CD4-positive, CD25-positive, alpha-beta regulatory T cell (primary cell): ENCODE measurements around the gene HTRA3. TPM values are rescaled to one million over a fixed set of nuclear protein-coding genes. Genes with fewer than 3 reads are reported as not detected.

Source experiments
- ATAC-seq, 2 donors: fragments of 150-1000 bp; cut with Tn5 transposase; one replicate each; pipeline ENCODE4 v1.10.0; 2021; ENCODE audit warnings: low read depth in 2 of 2, moderate number of reproducible peaks in 2 of 2, moderate library complexity in 1 of 2
- DNase-seq, 3 donors: peaks; one replicate each; pipeline versions ENCODE4 v3.0.0 to v3.0.0-alpha.2; 2012 to 2022; ENCODE audit warnings: mixed read lengths in 1 of 3
- H3K27ac ChIP-seq: one replicate; pipeline ENCODE4 v1.7.0; 2013; ENCODE audit warnings: mild to moderate bottlenecking, low read length; ENCODE audit not compliant: insufficient read depth, poor library complexity, severe bottlenecking
- H3K27me3 ChIP-seq: one replicate; pipeline ENCODE4 v1.7.0; 2013; ENCODE audit warnings: low read length; ENCODE audit not compliant: control insufficient read depth, insufficient read depth
- H3K36me3 ChIP-seq: one replicate; pipeline ENCODE4 v1.7.0; 2013; ENCODE audit warnings: mild to moderate bottlenecking, low read length, moderate library complexity; ENCODE audit not compliant: control insufficient read depth, insufficient read depth
- H3K4me1 ChIP-seq: 2 replicates; pipeline ENCODE4 v1.7.0; 2013; ENCODE audit warnings: mild to moderate bottlenecking, low read length; ENCODE audit not compliant: insufficient read depth, control insufficient read depth, poor library complexity, severe bottlenecking
- H3K4me3 ChIP-seq: one replicate; pipeline ENCODE4 v1.7.0; 2013; ENCODE audit warnings: low read depth, mild to moderate bottlenecking, low read length, moderate library complexity
- H3K9me3 ChIP-seq, 2 experiments: 1 replicate in 1 of 2; 2 replicates in 1 of 2; pipeline ENCODE4 v1.7.0; 2013; ENCODE audit warnings: low read length in 2 of 2, mild to moderate bottlenecking in 1 of 2, moderate library complexity in 1 of 2; ENCODE audit not compliant: control insufficient read depth in 2 of 2
- H3K27ac Mint-ChIP-seq, 3 donors: one replicate each; pipeline ENCODE4 v1.8.0; 2020 to 2022; ENCODE audit warnings: mild to moderate bottlenecking in 3 of 3, mixed read lengths in 3 of 3, moderate library complexity in 2 of 3
- H3K27me3 Mint-ChIP-seq: one replicate; pipeline ENCODE4 v1.8.0; 2022; ENCODE audit warnings: mild to moderate bottlenecking, mixed read lengths
- H3K36me3 Mint-ChIP-seq: one replicate; pipeline ENCODE4 v1.8.0; 2020; ENCODE audit warnings: mixed read lengths
- H3K4me1 Mint-ChIP-seq, 4 donors: one replicate each; pipeline ENCODE4 v1.8.0; 2020 to 2022; ENCODE audit warnings: mixed read lengths in 4 of 4, mild to moderate bottlenecking in 1 of 4
- H3K4me3 Mint-ChIP-seq, 4 donors: one replicate each; pipeline ENCODE4 v1.8.0; 2020 to 2022; ENCODE audit warnings: mild to moderate bottlenecking in 4 of 4, mixed read lengths in 4 of 4, moderate library complexity in 3 of 4
- H3K9me3 Mint-ChIP-seq, 7 donors: one replicate each; pipeline ENCODE4 v1.8.0; 2020 to 2022; ENCODE audit warnings: mixed read lengths in 7 of 7, mild to moderate bottlenecking in 3 of 7, moderate library complexity in 2 of 7
- polyA plus RNA-seq, 4 donors: library from polyadenylated mRNA; unstranded; fragments of 300-500 nt; fragmentation: Illumina TruSeq; gene quantifications; one replicate each; pipeline ENCODE4 v1.2.3, GENCODE V29; 2021
- total RNA-seq: library from RNA; stranded (reverse); gene quantifications from one replicate; pipeline ENCODE4 v1.2.3, GENCODE V29; 2022

Gene HTRA3
- total and polyA plus RNA-seq, 5 donors from 2014 or later, result not detected

- Histone ChIP-seq H3K4me3 (no peak overlapping the region), H3K27me3 (no peaks in the 10 kb centered on the region), H3K9me3 (no peaks in the 10 kb centered on the region), H3K36me3 (no peaks in the 10 kb centered on the region), H3K27ac (no peak overlapping the region), H3K4me1 (peaks cover 9% of the 10 kb centered on the region)
- no peaks in the 10 kb centered on the region for H3K27me3 Mint-ChIP-seq
- H3K9me3 Mint-ChIP-seq, result peaks cover 0 to 1% (median 0%) of the 10 kb centered on the region in 7 donors
- ATAC-seq, result no peak
- no peak overlapping the region for H3K27ac Mint-ChIP-seq
- no peak for DNase-seq
- peaks cover 0 to 11% (median 4%) of the 10 kb centered on the region in 4 donors for H3K4me1 Mint-ChIP-seq
- H3K4me3 Mint-ChIP-seq, result no peak overlapping the region
- no peaks in the 10 kb centered on the region for H3K36me3 Mint-ChIP-seq
Observed at GRCh38 chr4:8244931-8245460, 24.6 kb upstream of the HTRA3 start.

GRCh38 chr4:8245884-8246833, 23.4 kb upstream of the HTRA3 start:
- no peaks in the 10 kb centered on the region for H3K36me3 ChIP-seq
- no peaks in the 10 kb centered on the region for H3K27me3 ChIP-seq
- Mint-ChIP-seq H3K27me3 (no peaks in the 10 kb centered on the region), H3K4me3 (no peak overlapping the region), H3K27ac (no peak overlapping the region), H3K36me3 (no peaks in the 10 kb centered on the region), H3K9me3 (peaks cover 0 to 1% (median 0%) of the 10 kb centered on the region in 7 donors), H3K4me1 (peaks cover 0 to 11% (median 4%) of the 10 kb centered on the region in 4 donors)
- no peaks in the 10 kb centered on the region for H3K9me3 ChIP-seq
- no peak overlapping the region for H3K27ac ChIP-seq
- H3K4me1 ChIP-seq, result peaks cover 9% of the 10 kb centered on the region
- ATAC-seq (no peak), DNase-seq (no peak)
- no peak overlapping the region for H3K4me3 ChIP-seq

GRCh38 chr4:8247047-8247930, 22.3 kb upstream of the HTRA3 start:
- Mint-ChIP-seq H3K27ac (no peak overlapping the region), H3K4me3 (no peak overlapping the region), H3K4me1 (peaks cover 0 to 3% (median 0%) of the 10 kb centered on the region in 4 donors), H3K27me3 (no peaks in the 10 kb centered on the region), H3K9me3 (peaks cover 0 to 1% (median 0%) of the 10 kb centered on the region in 7 donors), H3K36me3 (no peaks in the 10 kb centered on the region)
- H3K27ac ChIP-seq, result no peak overlapping the region
- H3K27me3 ChIP-seq, result no peaks in the 10 kb centered on the region
- H3K4me3 ChIP-seq, result no peak overlapping the region
- no peak for ATAC-seq
- H3K4me1 ChIP-seq, result peaks cover 2% of the 10 kb centered on the region
- H3K9me3 ChIP-seq, result no peaks in the 10 kb centered on the region
- no peaks in the 10 kb centered on the region for H3K36me3 ChIP-seq
- DNase-seq, result no peak

GRCh38 chr4:8248091-8248490, 21.5 kb upstream of the HTRA3 start:
- Mint-ChIP-seq H3K9me3 (peaks cover 0 to 1% (median 0%) of the 10 kb centered on the region in 7 donors), H3K36me3 (no peaks in the 10 kb centered on the region), H3K4me3 (no peak overlapping the region), H3K4me1 (no peaks in the 10 kb centered on the region), H3K27me3 (no peaks in the 10 kb centered on the region), H3K27ac (no peak overlapping the region)
- no peak overlapping the region for H3K4me3 ChIP-seq
- no peak overlapping the region for H3K27ac ChIP-seq
- ATAC-seq (no peak), DNase-seq (no peak)
- no peaks in the 10 kb centered on the region for H3K27me3 ChIP-seq
- no peaks in the 10 kb centered on the region for H3K4me1 ChIP-seq
- H3K9me3 ChIP-seq, result no peaks in the 10 kb centered on the region
- H3K36me3 ChIP-seq, result no peaks in the 10 kb centered on the region

GRCh38 chr4:8250227-8250626, 19.3 kb upstream of the HTRA3 start:
- H3K4me1 Mint-ChIP-seq, result peaks cover 0 to 2% (median 0%) of the 10 kb centered on the region in 4 donors
- no peaks in the 10 kb centered on the region for H3K4me1 ChIP-seq
- no peak overlapping the region for H3K27ac ChIP-seq
- H3K9me3 ChIP-seq, result no peaks in the 10 kb centered on the region
- ATAC-seq, result no peak
- H3K27me3 ChIP-seq, result no peaks in the 10 kb centered on the region
- peaks cover 0 to 1% (median 0%) of the 10 kb centered on the region in 7 donors for H3K9me3 Mint-ChIP-seq
- DNase-seq, result no peak
- no peaks in the 10 kb centered on the region for H3K36me3 Mint-ChIP-seq
- no peak overlapping the region for H3K27ac Mint-ChIP-seq
- no peaks in the 10 kb centered on the region for H3K27me3 Mint-ChIP-seq
- H3K36me3 ChIP-seq, result no peaks in the 10 kb centered on the region
- H3K4me3 ChIP-seq, result no peak overlapping the region
- H3K4me3 Mint-ChIP-seq, result no peak overlapping the region

GRCh38 chr4:8250637-8251036, 18.9 kb upstream of the HTRA3 start:
- Histone ChIP-seq H3K4me3 (no peak overlapping the region), H3K9me3 (no peaks in the 10 kb centered on the region), H3K27ac (no peak overlapping the region), H3K27me3 (no peaks in the 10 kb centered on the region), H3K4me1 (no peaks in the 10 kb centered on the region), H3K36me3 (no peaks in the 10 kb centered on the region)
- H3K9me3 Mint-ChIP-seq, result peaks cover 0 to 1% (median 0%) of the 10 kb centered on the region in 7 donors
- no peak overlapping the region for H3K4me3 Mint-ChIP-seq
- ATAC-seq, result no peak
- H3K36me3 Mint-ChIP-seq, result no peaks in the 10 kb centered on the region
- no peak for DNase-seq
- H3K27me3 Mint-ChIP-seq, result no peaks in the 10 kb centered on the region
- H3K4me1 Mint-ChIP-seq, result peaks cover 0 to 2% (median 0%) of the 10 kb centered on the region in 4 donors
- peak overlapping the region in 1 of 3 donors; percentile 88 for H3K27ac Mint-ChIP-seq

GRCh38 chr4:8251110-8251883, 18.3 kb upstream of the HTRA3 start:
- Histone ChIP-seq H3K9me3 (no peaks in the 10 kb centered on the region), H3K36me3 (no peaks in the 10 kb centered on the region), H3K27ac (no peak overlapping the region), H3K27me3 (no peaks in the 10 kb centered on the region), H3K4me1 (no peaks in the 10 kb centered on the region), H3K4me3 (no peak overlapping the region)
- Mint-ChIP-seq H3K27me3 (no peaks in the 10 kb centered on the region), H3K9me3 (no peaks in the 10 kb centered on the region), H3K4me1 (peaks cover 0 to 2% (median 0%) of the 10 kb centered on the region in 4 donors), H3K36me3 (no peaks in the 10 kb centered on the region), H3K27ac (no peak overlapping the region), H3K4me3 (no peak overlapping the region)
- DNase-seq (no peak), ATAC-seq (no peak)
